Spleen (tissue), 7 donors: Measurements from ENCODE around the gene KIF16B.

Experiments used
- CTCF ChIP-seq, 11 experiments: fragments of 200-600 bp in 7 of 11; fragments of 450-650 bp in 4 of 11; sonication (generic) in 4 of 11; IDR thresholded peaks in 8 of 11; conservative IDR thresholded peaks in 3 of 11; 1 replicate in 7 of 11; 2 replicates in 4 of 11; pipeline versions ENCODE4 v1.4.0 to v1.8.0; 2016 to 2021; ENCODE audit warnings: antibody characterized with exemption in 11 of 11, inconsistent platforms in 4 of 11, mild to moderate bottlenecking in 1 of 11
- POLR2A ChIP-seq, 3 donors: fragments of 450-650 bp; IDR thresholded peaks; one replicate each; pipeline ENCODE4 v1.5.1; 2017; ENCODE audit warnings: antibody characterized with exemption in 3 of 3, mild to moderate bottlenecking in 1 of 3
- POLR2AphosphoS5 ChIP-seq, 3 donors: sonication (generic); formaldehyde crosslinking; IDR thresholded peaks; one replicate each; pipeline ENCODE4 v1.5.1; 2017; ENCODE audit warnings: antibody characterized with exemption in 3 of 3
- donor health status: DM: no; HTN: no; CAD: no; lungs with moderate emphysema.
- donor health status: DM: no; HTN: no; CAD: no.
- donor health status: DM: no; HTN: no; CAD: no.

GRCh38 chr20:16537918-16538317, 35.3 kb downstream of the KIF16B start:
- TF ChIP-seq CTCF (IDR thresholded peaks at IDR 0.05 in 8 of 11, conservative IDR thresholded peaks at IDR 0.05 in 3 of 11) (no peak), POLR2A (IDR thresholded peaks at IDR 0.05) (no peak), POLR2AphosphoS5 (IDR thresholded peaks at IDR 0.05) (no peak)
